Ishikawa (cell line): ENCODE results near the gene ACTN2.

ENCODE experiments used
- CEBPB ChIP-seq: IDR thresholded peaks from 2 replicates; pipeline ENCODE4 v1.6.1; 2012
- EGR1 ChIP-seq: IDR thresholded peaks from 2 replicates; pipeline ENCODE4 v1.6.1; 2012
- EP300 ChIP-seq: IDR thresholded peaks from 2 replicates; pipeline ENCODE4 v1.6.1; 2012; ENCODE audit warnings: borderline replicate concordance
- MAX ChIP-seq: IDR thresholded peaks from 2 replicates; pipeline ENCODE4 v1.6.1; 2012
- RAD21 ChIP-seq: IDR thresholded peaks from 2 replicates; pipeline ENCODE4 v1.6.1; 2012; ENCODE audit warnings: low read depth
- REST ChIP-seq: IDR thresholded peaks from 2 replicates; pipeline ENCODE4 v1.6.1; 2012; ENCODE audit warnings: low read depth, mild to moderate bottlenecking
- USF1 ChIP-seq: IDR thresholded peaks from 2 replicates; pipeline ENCODE4 v1.6.1; 2012

- TF ChIP-seq USF1, result no peak
- TF ChIP-seq EP300, result no peak
- TF ChIP-seq MAX, result no peak
- no peak for TF ChIP-seq REST
- TF ChIP-seq RAD21, result no peak
- TF ChIP-seq EGR1, result no peak
- no peak for TF ChIP-seq CEBPB
These were observed 5.0 kb downstream of the ACTN2 start for GRCh38 chr1:236691348-236691747.
